ENCODE data around the gene LRRC71. TPM values are rescaled to one million over a fixed set of nuclear protein-coding genes. Genes with fewer than 3 reads are reported as not detected.

The LRRC71 gene
- total and polyA plus RNA-seq, 2 of the 4 experiments (the other 2 are of a cell fraction) = 0.50 TPM; not detected in 1

DNA sequence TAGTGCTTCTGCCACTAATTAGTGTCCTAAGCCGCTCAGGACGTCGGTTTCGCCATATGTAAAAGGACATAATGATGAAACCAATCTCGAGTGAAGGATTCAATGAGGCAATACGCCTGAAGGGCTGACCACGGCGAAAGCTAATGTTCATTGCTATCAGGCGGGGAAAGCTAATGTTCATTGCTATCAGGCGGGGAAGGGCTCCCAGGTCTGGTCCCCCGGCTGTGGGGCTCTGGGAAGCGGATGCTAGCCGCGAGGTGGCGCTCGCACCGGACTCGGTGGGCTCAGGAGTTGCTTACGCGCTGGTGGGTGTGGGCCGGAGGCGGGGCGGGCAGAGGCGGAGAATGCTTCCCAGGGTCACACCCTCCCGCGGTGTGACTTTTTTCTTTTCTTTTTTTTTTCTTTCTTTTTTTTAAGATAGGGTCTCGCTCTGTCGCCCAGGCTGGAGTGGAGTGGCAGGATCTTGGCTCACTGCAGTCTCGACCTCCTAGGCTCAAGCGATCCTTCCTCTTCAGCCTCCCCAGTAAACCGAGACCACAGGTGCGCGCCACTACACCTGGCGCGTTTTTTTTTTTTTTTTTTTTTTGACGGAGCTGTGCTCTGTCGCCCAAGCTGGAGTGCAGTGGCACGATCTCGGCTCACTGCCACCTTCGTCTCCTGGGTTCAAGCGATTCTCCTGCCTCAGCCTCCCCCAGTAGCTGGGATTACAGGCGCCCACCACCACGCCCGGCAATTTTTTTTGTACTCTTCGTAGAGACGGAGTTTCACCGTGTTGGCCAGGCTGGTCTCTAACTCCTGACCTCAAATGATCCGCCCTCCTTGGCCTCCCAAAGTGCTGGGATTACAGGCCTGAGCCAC lies 28.0 kb upstream of the LRRC71 start (continued):
- TF ChIP-seq, protein P1, sequence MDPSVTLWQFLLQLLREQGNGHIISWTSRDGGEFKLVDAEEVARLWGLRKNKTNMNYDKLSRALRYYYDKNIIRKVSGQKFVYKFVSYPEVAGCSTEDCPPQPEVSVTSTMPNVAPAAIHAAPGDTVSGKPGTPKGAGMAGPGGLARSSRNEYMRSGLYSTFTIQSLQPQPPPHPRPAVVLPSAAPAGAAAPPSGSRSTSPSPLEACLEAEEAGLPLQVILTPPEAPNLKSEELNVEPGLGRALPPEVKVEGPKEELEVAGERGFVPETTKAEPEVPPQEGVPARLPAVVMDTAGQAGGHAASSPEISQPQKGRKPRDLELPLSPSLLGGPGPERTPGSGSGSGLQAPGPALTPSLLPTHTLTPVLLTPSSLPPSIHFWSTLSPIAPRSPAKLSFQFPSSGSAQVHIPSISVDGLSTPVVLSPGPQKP (IDR thresholded peaks at IDR 0.05; ENCODE audit: borderline replicate concordance, low read depth, low read length) = no peak
- no peak for TF ChIP-seq RFX5 (IDR thresholded peaks at IDR 0.05; ENCODE audit: low read depth, low read length)

Data from IMR-90 (cell line).